Smooth muscle cell (in vitro differentiated cells): Measurements from ENCODE around the gene AMIGO1. TPM values are rescaled to one million over a fixed set of nuclear protein-coding genes. Genes with fewer than 3 reads are reported as not detected.

ENCODE experiments used
- DNase-seq: peaks from one replicate; lab custom pipeline; 2025; ENCODE audit not compliant: unreplicated experiment; lab: John Stamatoyannopoulos, UW
- H2AFZ ChIP-seq: fragments of 200-600 bp; sonication (generic); 2 replicates; pipeline ENCODE4 v1.6.0; 2016; ENCODE audit warnings: antibody characterized with exemption, low read depth, mild to moderate bottlenecking
- H3F3A ChIP-seq: fragments of 200-600 bp; sonication (generic); 2 replicates; pipeline ENCODE4 v1.6.0; 2017; ENCODE audit warnings: antibody characterized with exemption, low read depth
- H3K27ac ChIP-seq: fragments of 200-600 bp; sonication (generic); 2 replicates; pipeline ENCODE4 v1.5.1; 2016; ENCODE audit warnings: low read depth, mild to moderate bottlenecking
- H3K27me3 ChIP-seq: fragments of 200-600 bp; sonication (generic); 2 replicates; pipeline ENCODE4 v1.6.1; 2016; ENCODE audit warnings: low read depth, mild to moderate bottlenecking
- H3K36me3 ChIP-seq: fragments of 200-600 bp; sonication (generic); 2 replicates; pipeline ENCODE4 v1.5.1; 2016; ENCODE audit warnings: low read depth
- H3K4me1 ChIP-seq: fragments of 200-600 bp; sonication (generic); 2 replicates; pipeline ENCODE4 v1.5.1; 2016; ENCODE audit warnings: low read depth
- H3K4me2 ChIP-seq: fragments of 200-600 bp; sonication (generic); 2 replicates; pipeline ENCODE4 v1.6.0; 2016; ENCODE audit warnings: mild to moderate bottlenecking
- H3K4me3 ChIP-seq: fragments of 200-600 bp; sonication (generic); 2 replicates; pipeline ENCODE4 v1.5.1; 2016; ENCODE audit warnings: mild to moderate bottlenecking
- H3K79me2 ChIP-seq: fragments of 200-600 bp; sonication (generic); 2 replicates; pipeline ENCODE4 v1.6.0; 2016; ENCODE audit warnings: low read depth, mild to moderate bottlenecking
- H3K9ac ChIP-seq: fragments of 200-600 bp; sonication (generic); 2 replicates; pipeline ENCODE4 v1.6.0; 2016; ENCODE audit warnings: low read depth
- H3K9me3 ChIP-seq: fragments of 200-600 bp; sonication (generic); replicated peaks from 2 replicates; pipeline ENCODE4 v1.5.1; 2016; ENCODE audit warnings: low read depth
- H4K20me1 ChIP-seq: fragments of 200-600 bp; sonication (generic); 2 replicates; pipeline ENCODE4 v1.6.0; 2016; ENCODE audit warnings: low read depth
- WGBS: methylation state at CpG from one replicate; pipeline ENCODE4 v1.1.7; 2016; ENCODE audit warnings: low lambda C conversion rate; 5-methylcytosine and 5-hydroxymethylcytosine counted together
- polyA plus RNA-seq: library from polyadenylated mRNA; unstranded; fragments of >200 nt; fragmentation: Nextera tagmentation; extraction: Ambion mirVana; gene quantifications from 2 replicates; pipeline ENCODE4 v1.2.1, GENCODE V29; 2016
- total RNA-seq: library from RNA; depleted of rRNA; stranded (reverse); fragments of >200 nt; gene quantifications from 2 replicates; pipeline ENCODE4 v1.2.3, GENCODE V29; 2014
- TF ChIP-seq, protein P1 (sequence below): fragments of 200-600 bp; sonication (generic); IDR thresholded peaks from 2 replicates; pipeline ENCODE4 v1.5.1; 2017; ENCODE audit warnings: borderline replicate concordance, mild to moderate bottlenecking, antibody characterized with exemption; ENCODE audit not compliant: insufficient read depth, poor library complexity, severe bottlenecking

The AMIGO1 gene
- total and polyA plus RNA-seq, 2 experiments from 2014 or later, result 0.99 to 1.4 TPM

DNA sequence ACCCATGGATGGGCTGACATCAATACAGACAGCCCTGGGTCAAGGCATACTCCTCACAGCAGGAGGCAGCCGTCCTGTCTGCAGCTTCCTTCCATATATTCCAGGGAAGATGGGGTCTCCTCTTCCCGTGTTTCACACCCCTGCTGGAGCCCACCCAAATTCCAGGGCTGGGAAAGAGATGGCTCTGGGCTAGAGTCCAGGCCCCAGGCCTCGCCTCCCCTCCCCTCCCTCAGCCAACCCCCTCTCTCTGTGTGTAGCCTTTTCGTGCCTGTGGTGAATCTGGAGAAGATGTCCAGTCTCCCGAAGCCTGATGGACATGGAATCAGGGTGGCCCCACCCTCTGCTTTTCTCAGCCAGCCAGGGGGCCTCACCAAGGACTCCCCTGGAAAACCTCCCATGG lies 22.3 kb downstream of the AMIGO1 start:
- Histone ChIP-seq H3K79me2 (no peaks in the 10 kb centered on the region), H2AFZ (no peak overlapping the region), H3K4me3 (no peak overlapping the region), H4K20me1 (no peaks in the 10 kb centered on the region), H3K4me2 (no peak overlapping the region), H3K9ac (no peak overlapping the region), H3K4me1 (peaks cover 8% of the 10 kb centered on the region), H3K36me3 (no peaks in the 10 kb centered on the region), H3K27ac (no peak overlapping the region), H3F3A (no peaks in the 10 kb centered on the region), H3K9me3 (no peaks in the 10 kb centered on the region), H3K27me3 (peaks cover 3% of the 10 kb centered on the region)
- no peak for DNase-seq
- TF ChIP-seq, protein P1, sequence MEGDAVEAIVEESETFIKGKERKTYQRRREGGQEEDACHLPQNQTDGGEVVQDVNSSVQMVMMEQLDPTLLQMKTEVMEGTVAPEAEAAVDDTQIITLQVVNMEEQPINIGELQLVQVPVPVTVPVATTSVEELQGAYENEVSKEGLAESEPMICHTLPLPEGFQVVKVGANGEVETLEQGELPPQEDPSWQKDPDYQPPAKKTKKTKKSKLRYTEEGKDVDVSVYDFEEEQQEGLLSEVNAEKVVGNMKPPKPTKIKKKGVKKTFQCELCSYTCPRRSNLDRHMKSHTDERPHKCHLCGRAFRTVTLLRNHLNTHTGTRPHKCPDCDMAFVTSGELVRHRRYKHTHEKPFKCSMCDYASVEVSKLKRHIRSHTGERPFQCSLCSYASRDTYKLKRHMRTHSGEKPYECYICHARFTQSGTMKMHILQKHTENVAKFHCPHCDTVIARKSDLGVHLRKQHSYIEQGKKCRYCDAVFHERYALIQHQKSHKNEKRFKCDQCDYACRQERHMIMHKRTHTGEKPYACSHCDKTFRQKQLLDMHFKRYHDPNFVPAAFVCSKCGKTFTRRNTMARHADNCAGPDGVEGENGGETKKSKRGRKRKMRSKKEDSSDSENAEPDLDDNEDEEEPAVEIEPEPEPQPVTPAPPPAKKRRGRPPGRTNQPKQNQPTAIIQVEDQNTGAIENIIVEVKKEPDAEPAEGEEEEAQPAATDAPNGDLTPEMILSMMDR, result no peak
- WGBS, result 88% methylated on average over 3 of the region's 5 CpGs

DNA sequence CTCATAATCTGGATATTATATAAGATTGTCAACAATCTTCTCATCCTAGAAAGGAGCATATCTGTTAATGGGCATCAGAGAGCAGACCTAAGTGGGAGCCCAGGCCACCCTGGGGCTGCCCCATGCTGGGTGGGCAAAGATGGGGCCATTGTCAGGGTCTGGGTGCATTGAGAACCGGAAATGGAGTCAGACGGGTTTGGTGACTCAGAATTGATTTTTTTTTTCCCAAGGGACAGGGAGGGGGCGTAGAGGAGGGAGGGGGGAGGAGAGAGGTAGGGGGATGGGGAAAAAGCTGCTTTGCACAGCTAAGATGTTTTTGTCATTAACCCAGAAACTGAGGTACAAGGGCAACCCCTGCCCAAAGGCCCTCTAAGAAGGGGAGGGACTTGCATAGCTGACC lies 24.5 kb downstream of the AMIGO1 start:
- Histone ChIP-seq H3K9me3 (no peaks in the 10 kb centered on the region), H3K36me3 (no peaks in the 10 kb centered on the region), H3K27ac (no peak overlapping the region), H3K79me2 (no peaks in the 10 kb centered on the region), H3K4me3 (peak overlapping the region; percentile 79), H4K20me1 (no peaks in the 10 kb centered on the region), H2AFZ (no peak overlapping the region), H3F3A (no peaks in the 10 kb centered on the region), H3K27me3 (peaks cover 8% of the 10 kb centered on the region), H3K4me1 (peaks cover 8% of the 10 kb centered on the region), H3K4me2 (peak overlapping the region; percentile 93), H3K9ac (peak overlapping the region; percentile 99)
- TF ChIP-seq, protein P1, result no peak
- no peak for DNase-seq
- 12% methylated on average over 3 of the region's 3 CpGs for WGBS

DNA sequence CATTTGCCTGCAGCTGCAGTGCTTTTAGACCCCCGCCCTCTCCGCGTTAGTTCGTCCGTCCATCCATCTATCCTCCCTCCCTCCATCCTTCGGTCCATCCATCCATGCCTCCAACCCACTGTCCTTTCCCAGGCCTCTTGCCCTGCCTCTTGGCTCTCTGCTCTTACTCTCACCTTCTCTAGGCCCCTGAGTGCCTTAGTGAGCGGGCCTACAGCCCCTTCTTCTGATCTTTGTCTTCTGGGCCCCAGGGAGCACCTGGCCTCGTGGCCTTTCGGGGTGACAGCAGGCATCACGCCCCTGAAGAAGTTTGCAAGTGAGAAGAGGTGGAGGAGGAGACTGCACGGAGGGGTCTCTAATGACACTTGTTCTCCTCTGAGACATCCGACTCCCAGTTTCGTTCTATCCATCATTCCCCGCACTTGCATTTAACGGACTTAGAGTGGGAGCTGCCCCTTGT lies 25.0 kb downstream of the AMIGO1 start:
- Histone ChIP-seq H3K27me3 (peaks cover 8% of the 10 kb centered on the region), H3K36me3 (no peaks in the 10 kb centered on the region), H2AFZ (peak overlapping the region; percentile 39), H3K27ac (no peak overlapping the region), H3K9me3 (no peaks in the 10 kb centered on the region), H3F3A (no peaks in the 10 kb centered on the region), H3K4me1 (peaks cover 8% of the 10 kb centered on the region), H3K4me3 (peak overlapping the region; percentile 79), H3K4me2 (peak overlapping the region; percentile 93), H4K20me1 (no peaks in the 10 kb centered on the region), H3K79me2 (no peaks in the 10 kb centered on the region), H3K9ac (peak overlapping the region; percentile 99)
- TF ChIP-seq, protein P1, result no peak
- WGBS, result 10% methylated on average over 15 of the region's 15 CpGs
- DNase-seq, result no peak
